Lower leg skin (tissue), 3 donors: Measurements from ENCODE around the gene NTPCR.

Experiments
- CTCF ChIP-seq, 3 donors: fragments of 450-650 bp; IDR thresholded peaks; one replicate each; pipeline ENCODE4 v1.5.1; 2016; ENCODE audit warnings: antibody characterized with exemption in 3 of 3, mild to moderate bottlenecking in 3 of 3, moderate library complexity in 2 of 3
- POLR2A ChIP-seq, 2 donors: fragments of 450-650 bp; IDR thresholded peaks; one replicate each; pipeline ENCODE4 v1.6.1; 2016 to 2017; ENCODE audit warnings: antibody characterized with exemption in 2 of 2, mild to moderate bottlenecking in 1 of 2, moderate library complexity in 1 of 2

GRCh38 chr1:232984577-232985425 lies 34.4 kb downstream of the NTPCR start:
- TF ChIP-seq CTCF (IDR thresholded peaks at IDR 0.05) (no peak), POLR2A (IDR thresholded peaks at IDR 0.05) (no peak)
